Activated CD4-positive, alpha-beta T cell treated with anti-CD3 and anti-CD28 coated beads, Interleukin-2, amount 50 U/mL, for 4 hours (primary cell): ENCODE measurements around the gene SAC3D1.
A peak's percentile ranks its signal among the peaks of the same experiment; 100 is the strongest.
"Not testable (repeated sequence)": the region's sequence is repeated elsewhere in the genome, so short reads cannot be mapped to it uniquely, and the experiment has no call there.

Source experiments
- DNase-seq, 2 experiments: peaks; one replicate each; pipeline ENCODE4 v3.0.0-alpha.2; 2020

SAC3D1 gene

GRCh38 chr11:65040847-65041622 is at the start of gene SAC3D1:
Gene SAC3D1, plus strand, starts transcription at chr11:65041210. Its CDS starts 83 bp downstream, at chr11:65041293.
- peak; percentile 70 to 77 for DNase-seq

GRCh38 chr11:64994318-64994717 is 46.7 kb upstream of the SAC3D1 start:
- no peak for DNase-seq

- DNase-seq: no peak
These were observed 44.7 kb upstream of the SAC3D1 start for GRCh38 chr11:64996327-64996709.

- no peak for DNase-seq
These were observed 44.2 kb upstream of the SAC3D1 start, which contains the start of gene BATF2 for GRCh38 chr11:64996710-64997380. Gene BATF2, minus strand, starts transcription at chr11:64996971. Its CDS starts 57 bp downstream, at chr11:64996914.

GRCh38 chr11:64998141-64998540 is 42.9 kb upstream of the SAC3D1 start:
- no peak for DNase-seq

GRCh38 chr11:64998690-64999431 is 42.1 kb upstream of the SAC3D1 start:
- DNase-seq: no peak

GRCh38 chr11:64999478-64999877 is 41.5 kb upstream of the SAC3D1 start:
- no peak for DNase-seq

GRCh38 chr11:65002706-65003105 is 38.3 kb upstream of the SAC3D1 start:
- no peak for DNase-seq

- no peak for DNase-seq
These were observed 37.7 kb upstream of the SAC3D1 start for GRCh38 chr11:65003282-65003681.

GRCh38 chr11:65003968-65004367 is 37.0 kb upstream of the SAC3D1 start:
- not testable (repeated sequence) for DNase-seq

GRCh38 chr11:65008016-65008415 is 33.0 kb upstream of the SAC3D1 start:
- DNase-seq: no peak

- DNase-seq: no peak
These were observed 32.1 kb upstream of the SAC3D1 start for GRCh38 chr11:65008873-65009272.

GRCh38 chr11:65013130-65013887 is 27.7 kb upstream of the SAC3D1 start:
- DNase-seq: peak; percentile 91

GRCh38 chr11:65013888-65014725 is 26.9 kb upstream of the SAC3D1 start, which contains the start of gene ARL2:
Gene ARL2, plus strand, starts transcription at chr11:65014160. Its CDS starts 48 bp downstream, at chr11:65014208.
- DNase-seq: peak; percentile 75 to 77

- DNase-seq: no peak
These were observed 26.2 kb upstream of the SAC3D1 start for GRCh38 chr11:65014726-65015227.

- DNase-seq: no peak
These were observed 24.3 kb upstream of the SAC3D1 start for GRCh38 chr11:65016705-65017104.

- no peak for DNase-seq
These were observed 23.1 kb upstream of the SAC3D1 start for GRCh38 chr11:65017937-65018336.

- no peak for DNase-seq
These were observed 21.2 kb upstream of the SAC3D1 start for GRCh38 chr11:65019824-65020223.

GRCh38 chr11:65021003-65021402 is 20.0 kb upstream of the SAC3D1 start:
- no peak for DNase-seq

GRCh38 chr11:65021509-65021908 is 19.5 kb upstream of the SAC3D1 start:
- no peak for DNase-seq

GRCh38 chr11:65023502-65023901 is 17.5 kb upstream of the SAC3D1 start:
- DNase-seq: not testable (repeated sequence)
